ENCODE data around the gene SLC38A9.

GRCh38 chr5:55682071-55682470 is 30.1 kb downstream of the SLC38A9 start:
- TF ChIP-seq POLR2A (IDR thresholded peaks at IDR 0.05) (no peak), CTCF (IDR thresholded peaks at IDR 0.05) (no peak), POLR2AphosphoS5 (IDR thresholded peaks at IDR 0.05) (no peak), EP300 (IDR thresholded peaks at IDR 0.05; ENCODE audit: low read depth) (no peak)

Measured in transverse colon (tissue), 4 donors.